H9 (cell line): Measurements from ENCODE around the gene PRDX4. TPM values are rescaled to one million over a fixed set of nuclear protein-coding genes. Genes with fewer than 3 reads are reported as not detected.

Experiments
- DNase-seq: peaks from one replicate; pipeline ENCODE4 v3.0.0-alpha.2; 2017
- H2AFZ ChIP-seq: one replicate; pipeline ENCODE4 v1.6.1; 2013; ENCODE audit warnings: mild to moderate bottlenecking, low read length, control low read depth, moderate library complexity
- H2AK5ac ChIP-seq: 2 replicates; pipeline ENCODE4 v1.6.1; 2013; ENCODE audit warnings: low read length, control low read depth, mixed read lengths; ENCODE audit not compliant: insufficient read length
- H2BK120ac ChIP-seq: one replicate; pipeline ENCODE4 v1.6.1; 2013; ENCODE audit warnings: low read depth, mild to moderate bottlenecking, low read length, control low read depth, inconsistent platforms; ENCODE audit not compliant: poor library complexity, severe bottlenecking
- H2BK12ac ChIP-seq: 2 replicates; pipeline ENCODE4 v1.6.1; 2013; ENCODE audit warnings: low read length, control low read depth, mixed read lengths, low read depth; ENCODE audit not compliant: insufficient read length
- H2BK15ac ChIP-seq: 2 replicates; pipeline ENCODE4 v1.6.1; 2013; ENCODE audit warnings: low read depth, low read length, control low read depth
- H2BK20ac ChIP-seq: one replicate; pipeline ENCODE4 v1.6.1; 2013; ENCODE audit warnings: low read depth, mild to moderate bottlenecking, low read length, control low read depth, inconsistent platforms; ENCODE audit not compliant: poor library complexity, severe bottlenecking
- H2BK5ac ChIP-seq: 2 replicates; pipeline ENCODE4 v1.6.1; 2013; ENCODE audit warnings: low read length, control low read depth, mixed read lengths; ENCODE audit not compliant: insufficient read length
- H3K14ac ChIP-seq: 2 replicates; pipeline ENCODE4 v1.6.1; 2013; ENCODE audit warnings: low read length, control low read depth; ENCODE audit not compliant: insufficient read depth
- H3K18ac ChIP-seq: 2 replicates; pipeline ENCODE4 v1.6.1; 2013; ENCODE audit warnings: low read depth, mild to moderate bottlenecking, mixed read lengths, low read length, control low read depth; ENCODE audit not compliant: insufficient read length
- H3K23ac ChIP-seq: 2 replicates; pipeline ENCODE4 v1.6.1; 2013; ENCODE audit warnings: low read length, control low read depth, mixed read lengths, low read depth; ENCODE audit not compliant: insufficient read length
- H3K23me2 ChIP-seq: 2 replicates; pipeline ENCODE4 v1.6.1; 2013; ENCODE audit warnings: low read depth, mild to moderate bottlenecking, mixed read lengths, low read length, control low read depth; ENCODE audit not compliant: insufficient read length, poor library complexity, severe bottlenecking
- H3K27ac ChIP-seq: 2 replicates; pipeline ENCODE4 v1.5.1; 2013; ENCODE audit warnings: low read length, control low read depth, mixed read lengths, low read depth; ENCODE audit not compliant: insufficient read length
- H3K27me3 ChIP-seq: 2 replicates; pipeline ENCODE4 v1.6.1; 2013; ENCODE audit warnings: low read length, control low read depth, inconsistent platforms; ENCODE audit not compliant: insufficient read depth
- H3K4ac ChIP-seq: 2 replicates; pipeline ENCODE4 v1.6.1; 2013; ENCODE audit warnings: low read depth, mild to moderate bottlenecking, control low read depth, inconsistent platforms, low read length, moderate library complexity
- H3K4me1 ChIP-seq: 2 replicates; pipeline ENCODE4 v1.6.1; 2013; ENCODE audit warnings: low read length, control low read depth, inconsistent platforms; ENCODE audit not compliant: insufficient read depth
- H3K4me2 ChIP-seq: 2 replicates; pipeline ENCODE4 v1.6.1; 2013; ENCODE audit warnings: low read length, control low read depth, mixed read lengths; ENCODE audit not compliant: insufficient read length, insufficient read depth
- H3K56ac ChIP-seq: 2 replicates; pipeline ENCODE4 v1.6.1; 2013; ENCODE audit warnings: low read depth, mild to moderate bottlenecking, mixed read lengths, low read length, control low read depth; ENCODE audit not compliant: insufficient read length
- H3K79me1 ChIP-seq: 2 replicates; pipeline ENCODE4 v1.6.1; 2013; ENCODE audit warnings: low read depth, mild to moderate bottlenecking, moderate library complexity, low read length, control low read depth, inconsistent platforms; ENCODE audit not compliant: insufficient read depth, poor library complexity, severe bottlenecking
- H3K79me2 ChIP-seq: 2 replicates; pipeline ENCODE4 v1.6.1; 2013; ENCODE audit warnings: low read length, control low read depth, inconsistent platforms; ENCODE audit not compliant: insufficient read depth
- H3K9ac ChIP-seq: 2 replicates; pipeline ENCODE4 v1.6.1; 2013; ENCODE audit warnings: low read length, control low read depth, mixed read lengths; ENCODE audit not compliant: insufficient read length; ENCODE audit errors: extremely low read depth
- H3K9me3 ChIP-seq: one replicate; pipeline ENCODE4 v1.6.1; 2013; ENCODE audit warnings: low read depth, low read length, inconsistent platforms; ENCODE audit not compliant: control insufficient read depth
- H3T11ph ChIP-seq: one replicate; pipeline ENCODE4 v1.6.1; 2013; ENCODE audit warnings: mild to moderate bottlenecking, low read length, control low read depth, inconsistent platforms
- H4K20me1 ChIP-seq: one replicate; pipeline ENCODE4 v1.6.1; 2013; ENCODE audit not compliant: control insufficient read depth, insufficient read length, insufficient read depth
- H4K5ac ChIP-seq: 2 replicates; pipeline ENCODE4 v1.6.1; 2013; ENCODE audit warnings: low read depth, mild to moderate bottlenecking, mixed read lengths, low read length, control low read depth; ENCODE audit not compliant: insufficient read length
- H4K8ac ChIP-seq: replicated peaks from 2 replicates; pipeline ENCODE4 v1.6.1; 2013; ENCODE audit warnings: low read length, control low read depth, mixed read lengths, low read depth; ENCODE audit not compliant: insufficient read length
- H4K91ac ChIP-seq: 2 replicates; pipeline ENCODE4 v1.6.1; 2013; ENCODE audit warnings: low read depth, mild to moderate bottlenecking, moderate library complexity, mixed read lengths, low read length, control low read depth; ENCODE audit not compliant: insufficient read length
- H3K27ac Mint-ChIP-seq, 3 experiments: 2 replicates in 2 of 3; 3 replicates in 1 of 3; pipeline ENCODE4 v1.8.0; 2020 to 2021; ENCODE audit warnings: mixed read lengths in 3 of 3, mild to moderate bottlenecking in 1 of 3, moderate library complexity in 1 of 3
- H3K27me3 Mint-ChIP-seq: 2 replicates; pipeline ENCODE4 v1.8.0; 2021; ENCODE audit warnings: low read depth, mild to moderate bottlenecking, moderate library complexity, mixed read lengths
- H3K36me3 Mint-ChIP-seq, 3 experiments: 2 replicates in 2 of 3; 3 replicates in 1 of 3; pipeline ENCODE4 v1.8.0; 2020 to 2021; ENCODE audit warnings: low read depth in 3 of 3, mixed read lengths in 3 of 3; ENCODE audit not compliant: insufficient read depth in 1 of 3
- H3K4me1 Mint-ChIP-seq, 2 experiments: 2 replicates each; pipeline ENCODE4 v1.8.0; 2020; ENCODE audit warnings: mixed read lengths in 2 of 2
- H3K4me3 Mint-ChIP-seq, 2 experiments: 2 replicates in 1 of 2; 3 replicates in 1 of 2; pipeline ENCODE4 v1.8.0; 2020 to 2021; ENCODE audit warnings: mild to moderate bottlenecking in 2 of 2, mixed read lengths in 2 of 2, moderate library complexity in 1 of 2
- H3K9me3 Mint-ChIP-seq, 2 experiments: 2 replicates in 1 of 2; 3 replicates in 1 of 2; pipeline ENCODE4 v1.8.0; 2020; ENCODE audit warnings: mild to moderate bottlenecking in 2 of 2, mixed read lengths in 2 of 2, moderate library complexity in 1 of 2
- WGBS: extraction: QIAGEN DNeasy Blood & Tissue Kit; methylation state at CpG from one replicate; pipeline ENCODE4 v1.1.7; 2013; ENCODE audit warnings: missing lambda C conversion rate, low lambda C conversion rate, mixed read lengths; ENCODE audit not compliant: insufficient read length; ENCODE audit errors: extremely low coverage; 5-methylcytosine and 5-hydroxymethylcytosine counted together
- total RNA-seq: library from RNA; stranded (reverse); gene quantifications from 2 replicates; pipeline ENCODE4 v1.2.1, GENCODE V29; 2021
- TF ChIP-seq, protein P1 (sequence below): fragments of 200-600 bp; sonication (generic); conservative IDR thresholded peaks from 3 replicates; pipeline ENCODE4 v1.8.0; 2021; ENCODE audit warnings: antibody characterized with exemption, mild to moderate bottlenecking

PRDX4 gene
- total RNA-seq, 1 experiment from 2014 or later = 256 TPM

DNA sequence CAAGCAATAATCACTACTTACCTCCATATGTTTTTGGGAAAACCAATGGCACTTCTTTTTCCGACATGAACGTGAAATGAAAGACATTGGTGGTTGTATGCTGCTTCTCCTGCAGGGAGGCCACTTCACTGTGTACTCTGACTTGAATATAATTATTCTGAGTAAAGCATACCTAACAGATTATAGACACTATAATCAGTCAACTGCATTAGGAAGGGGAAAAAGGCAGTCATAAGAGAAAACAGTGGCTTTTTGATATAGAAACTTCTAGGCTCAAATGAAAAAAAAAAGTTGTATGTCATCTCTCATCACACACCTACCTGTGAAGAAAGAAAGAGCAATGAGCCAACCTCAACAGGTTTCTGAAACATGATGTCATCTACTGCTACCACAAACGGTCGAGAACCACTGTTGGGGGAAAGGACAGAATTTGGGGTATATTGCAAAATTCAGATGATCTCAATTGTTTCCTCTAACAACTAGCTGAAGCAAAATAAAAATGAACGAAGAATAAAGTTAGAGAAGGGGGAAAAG, 37.4 kb downstream of the PRDX4 start:
- Histone ChIP-seq H2BK120ac (no peak overlapping the region), H3K9me3 (no peaks in the 10 kb centered on the region), H3K18ac (no peak overlapping the region), H3K56ac (no peak overlapping the region), H3K79me1 (no peaks in the 10 kb centered on the region), H3K14ac (no peak overlapping the region), H3K79me2 (no peaks in the 10 kb centered on the region), H3K4me1 (no peaks in the 10 kb centered on the region), H4K91ac (no peak overlapping the region), H3K4ac (no peak overlapping the region), H4K5ac (no peak overlapping the region), H2BK15ac (no peak overlapping the region), H4K20me1 (no peaks in the 10 kb centered on the region), H3K27me3 (no peaks in the 10 kb centered on the region), H3K4me2 (no peak overlapping the region), H3T11ph (no peak overlapping the region), H2BK12ac (no peak overlapping the region), H3K23me2 (no peaks in the 10 kb centered on the region), H2AK5ac (no peak overlapping the region), H4K8ac (no peak overlapping the region), H2AFZ (no peak overlapping the region), H3K27ac (no peak overlapping the region), H2BK20ac (no peak overlapping the region), H3K23ac (no peak overlapping the region), H2BK5ac (no peak overlapping the region), H3K9ac (no peak overlapping the region)
- no peak for DNase-seq
- H3K27me3 Mint-ChIP-seq = no peaks in the 10 kb centered on the region
- peaks cover 2 to 3% of the 10 kb centered on the region in 2 experiments; a peak in 1 of 4 replicates for H3K4me1 Mint-ChIP-seq
- no peak overlapping the region for H3K27ac Mint-ChIP-seq
- TF ChIP-seq, protein P1, sequence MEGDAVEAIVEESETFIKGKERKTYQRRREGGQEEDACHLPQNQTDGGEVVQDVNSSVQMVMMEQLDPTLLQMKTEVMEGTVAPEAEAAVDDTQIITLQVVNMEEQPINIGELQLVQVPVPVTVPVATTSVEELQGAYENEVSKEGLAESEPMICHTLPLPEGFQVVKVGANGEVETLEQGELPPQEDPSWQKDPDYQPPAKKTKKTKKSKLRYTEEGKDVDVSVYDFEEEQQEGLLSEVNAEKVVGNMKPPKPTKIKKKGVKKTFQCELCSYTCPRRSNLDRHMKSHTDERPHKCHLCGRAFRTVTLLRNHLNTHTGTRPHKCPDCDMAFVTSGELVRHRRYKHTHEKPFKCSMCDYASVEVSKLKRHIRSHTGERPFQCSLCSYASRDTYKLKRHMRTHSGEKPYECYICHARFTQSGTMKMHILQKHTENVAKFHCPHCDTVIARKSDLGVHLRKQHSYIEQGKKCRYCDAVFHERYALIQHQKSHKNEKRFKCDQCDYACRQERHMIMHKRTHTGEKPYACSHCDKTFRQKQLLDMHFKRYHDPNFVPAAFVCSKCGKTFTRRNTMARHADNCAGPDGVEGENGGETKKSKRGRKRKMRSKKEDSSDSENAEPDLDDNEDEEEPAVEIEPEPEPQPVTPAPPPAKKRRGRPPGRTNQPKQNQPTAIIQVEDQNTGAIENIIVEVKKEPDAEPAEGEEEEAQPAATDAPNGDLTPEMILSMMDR = no peak
- no CpG with 5 or more reads among the region's 5 CpGs for WGBS
- H3K36me3 Mint-ChIP-seq = peaks cover 7 to 84% (median 22%) of the 10 kb centered on the region in 3 experiments; a peak in 6 of 7 replicates
- H3K4me3 Mint-ChIP-seq = no peak overlapping the region
- H3K9me3 Mint-ChIP-seq = no peaks in the 10 kb centered on the region
